A549 (cell line): ENCODE data around the gene SF3B4. TPM values are rescaled to one million over a fixed set of nuclear protein-coding genes. Genes with fewer than 3 reads are reported as not detected.

ENCODE experiments used
- ATAC-seq, 2 experiments: fragments of 200-7000 bp in 1 of 2; fragments of >200 bp in 1 of 2; cut with Nextera tagmentation in 1 of 2; cut with Tn5 transposase in 1 of 2; 3 replicates each; pipeline versions ENCODE4 v1.8.0 to v1.9.1; 2018 to 2020; ENCODE audit warnings: mild to moderate bottlenecking in 1 of 2, moderate library complexity in 1 of 2
- CTCF ChIA-PET: fragments of 300-600 bp; sonication (Branson Sonifier 250); formaldehyde crosslinking; extraction: SDS; loops from one replicate; lab custom pipeline; 2021; ENCODE audit warnings: antibody characterized with exemption, inconsistent platforms; lab: Yijun Ruan, JAX
- POLR2A ChIA-PET: fragments of 350-600 bp; formaldehyde crosslinking; extraction: SDS; loops from one replicate; lab custom pipeline; 2021; ENCODE audit warnings: antibody characterized with exemption, inconsistent platforms; lab: Yijun Ruan, JAX
- DNase-seq, 2 experiments: peaks; one replicate each; pipeline versions ENCODE4 v3.0.0 to v3.0.0-alpha.2; 2011 to 2016; ENCODE audit warnings: low read depth in 1 of 2, low spot score in 1 of 2
- FAIRE-seq: peaks from 2 replicates; lab custom pipeline; 2011; peaks lifted over from hg19 to GRCh38; lab: Jason Lieb, UNC
- H3K27ac ChIP-seq, 2 experiments: fragments of >200 bp; sonication (Bioruptor Twin); formaldehyde crosslinking; 3 replicates each; pipeline ENCODE4 v1.5.1; 2016 to 2017
- H3K4me1 ChIP-seq: fragments of >200 bp; sonication (Bioruptor Twin); formaldehyde crosslinking; 3 replicates; pipeline ENCODE4 v1.6.1; 2016
- H3K4me2 ChIP-seq: fragments of >200 bp; sonication (Bioruptor Twin); formaldehyde crosslinking; 3 replicates; pipeline ENCODE4 v1.6.1; 2016
- H3K4me3 ChIP-seq: fragments of >200 bp; sonication (Bioruptor Twin); formaldehyde crosslinking; 3 replicates; pipeline ENCODE4 v1.5.1; 2016
- H3K9me3 ChIP-seq: fragments of >200 bp; sonication (Bioruptor Twin); formaldehyde crosslinking; 3 replicates; pipeline ENCODE4 v1.6.1; 2016
- ATOH8 ChIP-seq: fragments of 250-450 bp; sonication (Bioruptor Pico); IDR thresholded peaks from 2 replicates; pipeline ENCODE4 v1.5.0; 2020; ENCODE audit warnings: low read depth, mild to moderate bottlenecking, moderate library complexity
- CBX2 ChIP-seq: fragments of 200-600 bp; sonication (generic); IDR thresholded peaks from 2 replicates; pipeline ENCODE4 v1.6.1; 2016; ENCODE audit warnings: low read depth, mild to moderate bottlenecking, borderline replicate concordance
- CHD2 ChIP-seq: fragments of 150-350 bp; IDR thresholded peaks from 2 replicates; pipeline ENCODE4 v1.6.1; 2014; ENCODE audit warnings: low read length; ENCODE audit not compliant: partially characterized antibody
- CTCF ChIP-seq: fragments of >200 bp; sonication (Bioruptor Twin); formaldehyde crosslinking; IDR thresholded peaks from 3 replicates; pipeline ENCODE4 v1.5.1; 2016
- E2F6 ChIP-seq: IDR thresholded peaks from 2 replicates; pipeline ENCODE4 v1.6.1; 2012; ENCODE audit warnings: low read depth, borderline replicate concordance
- ELK1 ChIP-seq: fragments of 150-350 bp; IDR thresholded peaks from 2 replicates; pipeline ENCODE4 v1.6.1; 2014; ENCODE audit warnings: low read depth, mild to moderate bottlenecking, low read length
- EP300 ChIP-seq, 2 experiments: fragments of >200 bp; sonication (Bioruptor Twin); formaldehyde crosslinking; IDR thresholded peaks; 2 replicates in 1 of 2; 3 replicates in 1 of 2; pipeline ENCODE4 v1.6.1; 2016 to 2017
- ESRRA ChIP-seq: fragments of 150-350 bp; IDR thresholded peaks from 2 replicates; pipeline ENCODE4 v1.6.1; 2014; ENCODE audit warnings: mild to moderate bottlenecking, low read length, borderline replicate concordance
- FOXS1 ChIP-seq: fragments of 250-450 bp; sonication (Bioruptor Pico); IDR thresholded peaks from 2 replicates; pipeline ENCODE4 v1.5.0; 2020; ENCODE audit warnings: mild to moderate bottlenecking, moderate library complexity
- GATA3 ChIP-seq: IDR thresholded peaks from 2 replicates; pipeline ENCODE4 v1.6.1; 2012; ENCODE audit warnings: borderline replicate concordance
- HES2 ChIP-seq: fragments of >200 bp; sonication (Bioruptor Twin); formaldehyde crosslinking; IDR thresholded peaks from 2 replicates; pipeline ENCODE4 v1.6.1; 2016
- HOXB5 ChIP-seq: fragments of 250-450 bp; sonication (Bioruptor Pico); IDR thresholded peaks from 2 replicates; pipeline ENCODE4 v1.5.0; 2020; ENCODE audit warnings: mild to moderate bottlenecking, moderate library complexity
- JUNB ChIP-seq: fragments of >200 bp; sonication (Bioruptor Twin); formaldehyde crosslinking; IDR thresholded peaks from 2 replicates; pipeline ENCODE4 v1.6.1; 2016
- KDM1A ChIP-seq: fragments of 200-600 bp; sonication (generic); IDR thresholded peaks from 2 replicates; pipeline ENCODE4 v1.6.1; 2016; ENCODE audit warnings: low read depth, mild to moderate bottlenecking
- MAFK ChIP-seq: fragments of 450-650 bp; IDR thresholded peaks from 2 replicates; pipeline ENCODE4 v1.6.1; 2014; ENCODE audit not compliant: partially characterized antibody
- MAX ChIP-seq: IDR thresholded peaks from 2 replicates; pipeline ENCODE4 v1.6.1; 2012
- MAZ ChIP-seq: fragments of 150-350 bp; IDR thresholded peaks from 2 replicates; pipeline ENCODE4 v1.6.1; 2014; ENCODE audit warnings: antibody characterized with exemption, low read depth, low read length, borderline replicate concordance
- NFE2L2 ChIP-seq: fragments of 150-350 bp; conservative IDR thresholded peaks from 2 replicates; pipeline ENCODE4 v1.6.1; 2014; ENCODE audit warnings: low read length
- NR3C1 ChIP-seq: fragments of >200 bp; sonication (Bioruptor Twin); formaldehyde crosslinking; IDR thresholded peaks from 3 replicates; pipeline ENCODE4 v1.6.1; 2017
- POLR2A ChIP-seq: IDR thresholded peaks from 2 replicates; pipeline ENCODE4 v1.6.1; 2012; ENCODE audit warnings: mild to moderate bottlenecking, low read length
- POLR2AphosphoS2 ChIP-seq: conservative IDR thresholded peaks from 2 replicates; pipeline ENCODE4 v1.6.1; 2012; ENCODE audit warnings: low read length, improper control_type of control experiment, inconsistent platforms
- REST ChIP-seq: fragments of 200-600 bp; sonication (generic); IDR thresholded peaks from 2 replicates; pipeline ENCODE4 v1.6.1; 2016; ENCODE audit warnings: antibody characterized with exemption, mild to moderate bottlenecking, moderate library complexity
- RFX5 ChIP-seq: fragments of 450-650 bp; IDR thresholded peaks from 2 replicates; pipeline ENCODE4 v1.7.1; 2014; ENCODE audit warnings: antibody characterized with exemption, mild to moderate bottlenecking, moderate library complexity
- SREBF2 ChIP-seq: fragments of 450-650 bp; IDR thresholded peaks from 2 replicates; pipeline ENCODE4 v1.6.1; 2014; ENCODE audit warnings: mild to moderate bottlenecking, moderate library complexity
- TP53 ChIP-seq: fragments of 250-450 bp; sonication (Bioruptor Pico); IDR thresholded peaks from 2 replicates; pipeline ENCODE4 v1.5.0; 2021; ENCODE audit warnings: mild to moderate bottlenecking, moderate library complexity
- USF2 ChIP-seq: fragments of 450-650 bp; IDR thresholded peaks from 2 replicates; pipeline ENCODE4 v1.6.1; 2014; ENCODE audit warnings: antibody characterized with exemption
- ZC3H11A ChIP-seq: fragments of 450-650 bp; IDR thresholded peaks from 2 replicates; pipeline ENCODE4 v1.6.1; 2014; ENCODE audit warnings: antibody characterized with exemption, mild to moderate bottlenecking
- ZSCAN20 ChIP-seq: fragments of 250-450 bp; sonication (Bioruptor Pico); IDR thresholded peaks from 2 replicates; pipeline ENCODE4 v1.8.0; 2022; ENCODE audit warnings: mild to moderate bottlenecking, moderate library complexity
- WGBS: methylation state at CpG from one replicate; pipeline ENCODE4 v1.1.6; 2017; ENCODE audit errors: missing lambda C conversion rate; 5-methylcytosine and 5-hydroxymethylcytosine counted together
- polyA plus RNA-seq, 4 experiments: library from polyadenylated mRNA; depleted of rRNA in 3 of 4; stranded (reverse); fragments of >200 nt; fragmentation: RNase III in 1 of 4; extraction: RNeasy Plus Mini Kit Qiagen cat#74134 plus additional on column Dnase treatment in 1 of 4; gene quantifications; 2 replicates in 3 of 4; 3 replicates in 1 of 4; pipeline ENCODE4 v1.2.3, GENCODE V29; 2011 to 2017

SF3B4 gene
- polyA plus RNA-seq, 2 of the 4 experiments (the other 2 are of a cell fraction) = 71.2 to 94.6 TPM

GRCh38 chr1:149925751-149926150, 1.9 kb downstream of the SF3B4 start:
- FAIRE-seq = no peak
- Histone ChIP-seq H3K4me2 (peak overlapping the region; percentile 98), H3K27ac (no peak overlapping the region), H3K9me3 (no peaks in the 10 kb centered on the region), H3K4me1 (peaks cover 20% of the 10 kb centered on the region), H3K4me3 (0 out of 3 replicates have a peak overlapping the region, but pooled peaks have one; percentile 87)
- ChIA-PET POLR2A (no interaction called here), CTCF (interaction anchor here (1.9 to 2.1 kb wide), 2 partner anchors 12 to 37 kb away, joined by 8 to 10 read pairs; partner anchors contain the start of gene MTMR11)
- no peak for ATAC-seq
- WGBS = 39% methylated on average over 1 of the region's 2 CpGs
- no peak for TF ChIP-seq MAZ
- no peak for TF ChIP-seq REST
- no peak for TF ChIP-seq SREBF2
- TF ChIP-seq NFE2L2 = no peak
- TF ChIP-seq HES2 = no peak
- no peak for TF ChIP-seq GATA3
- no peak for TF ChIP-seq MAX
- TF ChIP-seq ESRRA = no peak
- no peak for TF ChIP-seq RFX5
- no peak for TF ChIP-seq FOXS1
- no peak for TF ChIP-seq NR3C1
- TF ChIP-seq E2F6 = no peak
- no peak for TF ChIP-seq CTCF
- no peak for TF ChIP-seq ZSCAN20 (CRISPR knock-in tag)
- TF ChIP-seq KDM1A = no peak
- TF ChIP-seq CHD2 = no peak
- TF ChIP-seq MAFK = no peak
- TF ChIP-seq CBX2 = no peak
- no peak for DNase-seq

- TF ChIP-seq EP300 (IDR thresholded peaks at IDR 0.05) (no peak), ELK1 (no peak), ATOH8 (no peak), USF2 (no peak), JUNB (no peak), TP53 (CRISPR knock-in tag) (no peak), HOXB5 (CRISPR knock-in tag) (no peak), ZC3H11A (no peak), POLR2A (no peak), ZSCAN20 (CRISPR knock-in tag) (no peak), POLR2AphosphoS2 (no peak)
- TF ChIP-seq, all 56 proteins: peak for 0
- Histone ChIP-seq H3K9me3 (no peaks in the 10 kb centered on the region), H3K4me3 (no peak overlapping the region), H3K4me1 (peaks cover 20% of the 10 kb centered on the region), H3K27ac (no peak overlapping the region), H3K4me2 (peak overlapping the region; percentile 98)
- POLR2A ChIA-PET = no interaction called here
- ATAC-seq = no peak
- no peak for DNase-seq
- 87% methylated on average over 3 of the region's 3 CpGs for WGBS
- CTCF ChIA-PET = interaction anchor here (1.9 to 2.1 kb wide), 2 partner anchors 12 to 37 kb away, joined by 8 to 10 read pairs; partner anchors contain the start of gene MTMR11
- no peak for FAIRE-seq
These were observed 2.3 kb downstream of the SF3B4 start for GRCh38 chr1:149925345-149925744.
